Fibroblast of pulmonary artery (primary cell): ENCODE results near the gene SELP.
A peak's percentile ranks its signal among the peaks of the same experiment; 100 is the strongest.

ENCODE experiments used
- DNase-seq: peaks from one replicate; pipeline ENCODE4 v3.0.0-alpha.2; 2010; ENCODE audit warnings: low read depth
- H3K4me3 ChIP-seq: replicated peaks from 2 replicates; pipeline ENCODE4 v1.5.1; 2011; ENCODE audit warnings: low read depth, mild to moderate bottlenecking, control low read depth, low read length, moderate library complexity
- TF ChIP-seq, protein P1 (sequence below): IDR thresholded peaks from 2 replicates; pipeline ENCODE4 v1.5.1; 2011; ENCODE audit warnings: mild to moderate bottlenecking, control low read depth, low read length, inconsistent platforms; ENCODE audit errors: missing control alignments

SELP gene

GRCh38 chr1:169618367-169618766 is 11.6 kb downstream of the SELP start:
- DNase-seq = peak; percentile 43
- no peak overlapping the region for H3K4me3 ChIP-seq
- TF ChIP-seq, protein P1, sequence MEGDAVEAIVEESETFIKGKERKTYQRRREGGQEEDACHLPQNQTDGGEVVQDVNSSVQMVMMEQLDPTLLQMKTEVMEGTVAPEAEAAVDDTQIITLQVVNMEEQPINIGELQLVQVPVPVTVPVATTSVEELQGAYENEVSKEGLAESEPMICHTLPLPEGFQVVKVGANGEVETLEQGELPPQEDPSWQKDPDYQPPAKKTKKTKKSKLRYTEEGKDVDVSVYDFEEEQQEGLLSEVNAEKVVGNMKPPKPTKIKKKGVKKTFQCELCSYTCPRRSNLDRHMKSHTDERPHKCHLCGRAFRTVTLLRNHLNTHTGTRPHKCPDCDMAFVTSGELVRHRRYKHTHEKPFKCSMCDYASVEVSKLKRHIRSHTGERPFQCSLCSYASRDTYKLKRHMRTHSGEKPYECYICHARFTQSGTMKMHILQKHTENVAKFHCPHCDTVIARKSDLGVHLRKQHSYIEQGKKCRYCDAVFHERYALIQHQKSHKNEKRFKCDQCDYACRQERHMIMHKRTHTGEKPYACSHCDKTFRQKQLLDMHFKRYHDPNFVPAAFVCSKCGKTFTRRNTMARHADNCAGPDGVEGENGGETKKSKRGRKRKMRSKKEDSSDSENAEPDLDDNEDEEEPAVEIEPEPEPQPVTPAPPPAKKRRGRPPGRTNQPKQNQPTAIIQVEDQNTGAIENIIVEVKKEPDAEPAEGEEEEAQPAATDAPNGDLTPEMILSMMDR = no peak

- no peak for DNase-seq
- no peak overlapping the region for H3K4me3 ChIP-seq
- TF ChIP-seq, protein P1 = no peak
These were observed 14.1 kb downstream of the SELP start for GRCh38 chr1:169615803-169616202.

GRCh38 chr1:169610858-169611257 is 19.1 kb downstream of the SELP start:
- TF ChIP-seq, protein P1 = no peak
- DNase-seq = no peak
- no peak overlapping the region for H3K4me3 ChIP-seq

GRCh38 chr1:169610108-169610507 is 19.8 kb downstream of the SELP start:
- TF ChIP-seq, protein P1 = no peak
- DNase-seq = peak; percentile 17
- no peak overlapping the region for H3K4me3 ChIP-seq

- no peak for DNase-seq
- TF ChIP-seq, protein P1 = no peak
- H3K4me3 ChIP-seq = no peak overlapping the region
These were observed 21.7 kb downstream of the SELP start for GRCh38 chr1:169608226-169608625.

DNA sequence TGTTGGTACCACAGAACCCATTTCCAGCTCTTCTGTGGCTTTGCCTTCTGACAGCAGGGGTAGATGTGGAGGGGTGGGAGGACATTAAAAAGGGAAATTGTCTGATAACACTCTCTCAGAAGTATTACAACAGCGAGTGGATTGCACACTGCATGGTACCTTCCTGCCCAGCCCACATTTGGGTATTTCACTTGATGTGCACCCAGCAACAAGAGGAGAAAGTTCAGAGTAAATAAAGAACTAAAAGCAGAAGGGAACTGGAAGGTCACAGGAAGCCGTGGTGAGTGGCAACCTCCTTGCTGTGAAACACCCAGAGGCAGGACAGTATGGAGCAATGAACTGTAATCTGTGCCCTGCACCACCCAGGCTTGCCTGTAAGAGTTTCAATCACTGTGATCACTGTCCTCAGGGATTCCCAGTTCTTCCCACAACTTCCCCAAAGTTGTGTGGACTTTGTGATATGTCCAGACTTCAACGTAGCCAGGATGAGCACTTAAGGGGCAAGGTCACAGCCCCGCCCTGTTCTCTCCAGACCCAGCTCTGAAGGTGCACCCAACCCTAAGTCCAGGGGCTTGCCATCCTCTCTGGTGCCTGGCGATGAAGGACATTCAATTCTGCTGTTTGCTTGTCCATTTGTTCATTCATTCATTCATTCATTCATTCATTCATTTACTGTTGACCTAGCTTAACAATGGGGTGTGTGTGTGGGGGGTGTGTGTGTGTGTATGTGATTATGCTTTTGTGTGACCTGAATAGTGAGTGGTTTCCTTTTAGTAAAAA is 25.0 kb downstream of the SELP start:
- H3K4me3 ChIP-seq = no peak overlapping the region
- TF ChIP-seq, protein P1 = no peak
- DNase-seq = no peak

DNA sequence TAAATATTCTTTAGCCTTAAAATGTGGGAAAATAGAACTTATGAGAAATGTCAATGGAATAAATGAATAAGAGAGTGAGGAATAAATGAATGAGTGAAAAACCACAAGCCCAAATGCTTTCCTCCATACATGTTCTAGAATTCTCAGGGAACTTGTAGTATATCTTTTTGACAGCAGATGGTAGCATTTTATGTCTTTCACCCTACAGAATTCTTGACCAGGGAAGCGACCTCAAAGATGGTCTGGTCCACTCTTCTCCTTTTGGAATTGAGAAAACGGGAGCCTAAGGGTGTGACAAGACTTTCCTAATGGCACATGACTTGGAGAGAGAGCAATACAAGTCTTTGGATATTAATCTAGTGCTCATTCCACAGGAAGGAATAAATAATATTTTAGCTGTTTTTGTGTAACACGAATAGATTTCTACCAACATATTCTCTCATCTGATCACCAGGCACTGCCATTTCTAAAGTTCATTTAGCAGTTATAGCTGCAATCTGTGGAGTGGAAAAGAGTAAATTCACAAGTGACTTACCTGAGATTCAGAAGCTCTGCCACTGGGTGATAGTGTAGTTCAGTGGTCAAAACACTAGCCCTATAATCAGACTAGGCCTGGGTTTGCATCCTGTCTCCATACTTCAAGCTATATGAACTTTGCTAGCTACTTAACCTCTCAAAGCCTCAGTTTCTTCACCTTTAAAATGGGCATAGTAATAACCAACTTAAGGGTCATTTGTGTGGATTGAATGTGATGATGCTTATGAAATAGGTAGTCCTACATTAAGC is 28.6 kb downstream of the SELP start:
- TF ChIP-seq, protein P1 = peak; percentile 55
- DNase-seq = peak; percentile 70
- no peak overlapping the region for H3K4me3 ChIP-seq
